Keratinocyte (primary cell): Measurements from ENCODE around the gene CPEB1.

Experiments used
- CTCF ChIP-seq, 3 experiments: IDR thresholded peaks in 1 of 3; conservative IDR thresholded peaks in 1 of 3; optimal IDR thresholded peaks in 1 of 3; 2 replicates in 2 of 3; 3 replicates in 1 of 3; pipeline versions ENCODE3 to v1.5.1; 2011; ENCODE audit warnings: low read length in 3 of 3, mild to moderate bottlenecking in 3 of 3, moderate library complexity in 2 of 3, control low read depth in 1 of 3, inconsistent platforms in 1 of 3; ENCODE audit not compliant: insufficient read depth in 2 of 3; ENCODE audit errors: extremely low read depth in 1 of 3
- EZH2 ChIP-seq: IDR thresholded peaks from one replicate; pipeline ENCODE4 v1.6.1; 2012; ENCODE audit warnings: inconsistent platforms, mild to moderate bottlenecking, low read length, moderate library complexity

- no peak for TF ChIP-seq CTCF (optimal IDR thresholded peaks at IDR 0.05 in 1 of 3, IDR thresholded peaks at IDR 0.05 in 1 of 3, conservative IDR thresholded peaks at IDR 0.05 in 1 of 3; ENCODE audit: extremely low read depth in 1 of 3, insufficient read depth in 2 of 3, low read length in 3 of 3)
- no peak for TF ChIP-seq EZH2
Measured at GRCh38 chr15:82643992-82644391, 3.2 kb downstream of the CPEB1 start.
